ENCODE measurements around the gene TXNRD1.
A peak's percentile ranks its signal among the peaks of the same experiment; 100 is the strongest.
"Not testable (repeated sequence)": the region's sequence is repeated elsewhere in the genome, so short reads cannot be mapped to it uniquely, and the experiment has no call there.

TXNRD1 gene

GRCh38 chr12:104247698-104248097 is 32.1 kb downstream of the TXNRD1 start:
- no peaks in the 10 kb centered on the region for H3K36me3 Mint-ChIP-seq
- no peaks in the 10 kb centered on the region for H3K4me1 Mint-ChIP-seq
- no peak overlapping the region for H3K4me3 Mint-ChIP-seq
- H3K9me3 Mint-ChIP-seq: no peaks in the 10 kb centered on the region
- no peak overlapping the region for H3K27ac Mint-ChIP-seq
- peaks cover 5% of the 10 kb centered on the region for H3K27me3 Mint-ChIP-seq

- peaks cover 5% of the 10 kb centered on the region for H3K27me3 Mint-ChIP-seq
- no peak overlapping the region for H3K4me3 Mint-ChIP-seq
- H3K36me3 Mint-ChIP-seq: no peaks in the 10 kb centered on the region
- no peak overlapping the region for H3K27ac Mint-ChIP-seq
- H3K4me1 Mint-ChIP-seq: no peaks in the 10 kb centered on the region
- H3K9me3 Mint-ChIP-seq: no peaks in the 10 kb centered on the region
Observed at GRCh38 chr12:104248444-104248843, 32.9 kb downstream of the TXNRD1 start.

DNA sequence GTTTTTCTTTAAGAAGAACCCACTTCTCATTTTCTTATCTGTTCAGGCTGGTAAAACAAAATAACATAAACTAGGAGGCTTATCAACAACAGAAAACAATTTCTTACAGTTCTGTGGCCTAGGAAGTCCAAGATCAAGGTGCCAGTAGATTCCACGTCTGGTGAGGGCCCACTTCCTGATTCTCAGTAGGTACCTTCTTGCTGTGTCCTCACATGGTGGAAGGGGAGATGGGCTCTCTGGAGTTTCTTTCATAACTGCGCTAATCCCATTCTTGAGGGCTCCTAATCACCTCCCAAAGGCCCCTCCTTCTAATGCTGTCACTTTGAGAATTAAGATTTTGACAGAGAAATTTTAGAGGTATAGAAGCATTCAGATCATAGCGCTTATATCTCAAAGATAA is 33.4 kb downstream of the TXNRD1 start:
- no peaks in the 10 kb centered on the region for H3K9me3 Mint-ChIP-seq
- peaks cover 2% of the 10 kb centered on the region for H3K27me3 Mint-ChIP-seq
- no peaks in the 10 kb centered on the region for H3K36me3 Mint-ChIP-seq
- peak overlapping the region; percentile 41 for H3K27ac Mint-ChIP-seq
- no peak overlapping the region for H3K4me3 Mint-ChIP-seq
- H3K4me1 Mint-ChIP-seq: no peaks in the 10 kb centered on the region

GRCh38 chr12:104249898-104250297 is 34.3 kb downstream of the TXNRD1 start:
- Mint-ChIP-seq H3K9me3 (no peaks in the 10 kb centered on the region), H3K27ac (no peak overlapping the region), H3K36me3 (no peaks in the 10 kb centered on the region), H3K4me3 (no peak overlapping the region), H3K4me1 (no peaks in the 10 kb centered on the region), H3K27me3 (no peaks in the 10 kb centered on the region)

DNA sequence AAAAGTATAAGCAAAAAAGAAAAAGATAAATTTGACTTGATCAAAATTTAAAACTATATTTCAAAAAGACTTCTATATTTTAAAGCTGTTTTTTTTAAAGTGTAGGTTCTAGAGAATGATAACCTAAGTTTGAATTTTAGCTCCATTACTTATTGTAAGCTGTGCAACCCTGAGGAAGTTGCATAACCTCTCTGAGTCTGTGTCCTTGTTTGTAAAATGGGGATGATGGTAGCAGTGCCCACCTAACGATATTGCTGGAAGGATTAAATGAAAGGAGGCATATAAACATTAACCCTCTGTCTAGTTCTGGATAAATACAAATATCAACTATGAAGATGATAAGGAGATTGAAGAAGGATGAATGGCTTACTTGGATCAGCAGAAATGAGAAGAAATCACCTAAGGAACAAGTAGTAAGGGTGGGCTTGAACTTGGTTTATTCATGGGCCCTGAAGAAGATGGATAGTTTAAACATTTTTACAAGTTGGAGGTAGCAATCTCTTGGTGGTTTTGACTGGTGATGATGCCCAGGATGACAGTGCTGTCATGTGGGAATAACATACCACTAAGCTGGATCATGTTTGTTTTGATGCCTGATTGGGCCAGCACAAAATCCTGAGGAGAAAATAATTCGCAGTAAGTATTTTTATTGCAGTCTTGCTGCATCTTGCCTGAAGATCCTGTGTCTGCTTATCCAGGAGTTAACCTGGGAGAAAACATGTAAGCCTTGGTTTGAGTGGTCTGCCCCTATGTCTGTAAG is 35.0 kb downstream of the TXNRD1 start:
- H3K4me3 Mint-ChIP-seq: no peak overlapping the region
- no peaks in the 10 kb centered on the region for H3K27me3 Mint-ChIP-seq
- no peaks in the 10 kb centered on the region for H3K36me3 Mint-ChIP-seq
- H3K4me1 Mint-ChIP-seq: no peaks in the 10 kb centered on the region
- H3K9me3 Mint-ChIP-seq: no peaks in the 10 kb centered on the region
- no peak overlapping the region for H3K27ac Mint-ChIP-seq

- Mint-ChIP-seq H3K27me3 (no peaks in the 10 kb centered on the region), H3K27ac (no peak overlapping the region), H3K9me3 (no peaks in the 10 kb centered on the region), H3K4me3 (no peak overlapping the region), H3K4me1 (no peaks in the 10 kb centered on the region), H3K36me3 (no peaks in the 10 kb centered on the region)
Observed at GRCh38 chr12:104257913-104258472, 42.4 kb downstream of the TXNRD1 start.

DNA sequence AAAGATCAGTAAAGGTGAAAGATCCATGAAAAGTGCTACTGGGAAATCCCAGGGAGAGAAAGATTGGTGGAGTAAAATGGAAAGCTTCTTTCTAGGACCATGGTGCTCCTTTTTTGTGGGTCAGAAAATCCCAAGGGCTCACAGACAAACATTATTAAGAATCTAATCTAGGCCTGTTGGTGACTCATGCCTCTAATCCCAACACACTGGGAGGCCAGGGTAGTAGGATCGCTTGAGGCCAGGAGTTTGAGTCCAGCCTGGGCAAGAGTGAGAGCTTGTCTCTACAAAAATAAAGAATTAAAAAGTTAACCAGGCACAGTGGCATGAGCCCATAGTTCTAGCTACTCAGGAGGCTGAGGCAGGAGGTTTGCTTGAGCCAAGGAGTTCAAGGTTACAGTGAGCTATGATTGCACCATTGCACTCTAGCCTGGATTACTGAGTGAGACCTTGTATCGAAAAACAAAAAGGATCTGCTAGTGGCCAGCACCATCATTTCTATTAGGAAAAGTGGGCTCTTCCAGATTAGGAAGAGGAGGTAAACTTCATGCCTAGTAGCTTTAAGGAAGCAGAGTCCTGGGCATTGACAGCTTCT is 43.0 kb downstream of the TXNRD1 start:
- Mint-ChIP-seq H3K4me1 (no peaks in the 10 kb centered on the region), H3K27me3 (no peaks in the 10 kb centered on the region), H3K4me3 (no peak overlapping the region), H3K27ac (no peak overlapping the region), H3K9me3 (no peaks in the 10 kb centered on the region), H3K36me3 (no peaks in the 10 kb centered on the region)

DNA sequence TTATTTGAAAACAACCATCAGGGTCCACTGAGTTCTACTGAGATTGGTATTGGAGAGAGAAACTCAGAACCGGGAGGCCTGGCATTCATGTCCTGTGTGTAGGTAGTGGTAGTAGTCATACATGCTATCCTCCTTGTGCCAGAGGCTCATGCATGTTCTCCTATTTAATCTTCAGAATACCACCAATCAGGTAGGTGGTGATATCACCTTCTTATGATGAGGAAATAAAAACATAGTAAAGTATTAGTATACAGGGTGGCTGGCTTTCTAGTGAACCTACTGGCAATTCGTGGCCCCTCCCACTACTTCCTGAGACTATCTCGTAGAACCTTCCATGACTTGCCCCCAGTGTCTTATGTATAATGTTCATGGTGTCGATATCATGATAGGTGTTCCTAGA is 47.4 kb downstream of the TXNRD1 start:
- Mint-ChIP-seq H3K4me1 (no peaks in the 10 kb centered on the region), H3K4me3 (no peak overlapping the region), H3K36me3 (no peaks in the 10 kb centered on the region), H3K9me3 (no peaks in the 10 kb centered on the region), H3K27me3 (no peaks in the 10 kb centered on the region), H3K27ac (no peak overlapping the region)

DNA sequence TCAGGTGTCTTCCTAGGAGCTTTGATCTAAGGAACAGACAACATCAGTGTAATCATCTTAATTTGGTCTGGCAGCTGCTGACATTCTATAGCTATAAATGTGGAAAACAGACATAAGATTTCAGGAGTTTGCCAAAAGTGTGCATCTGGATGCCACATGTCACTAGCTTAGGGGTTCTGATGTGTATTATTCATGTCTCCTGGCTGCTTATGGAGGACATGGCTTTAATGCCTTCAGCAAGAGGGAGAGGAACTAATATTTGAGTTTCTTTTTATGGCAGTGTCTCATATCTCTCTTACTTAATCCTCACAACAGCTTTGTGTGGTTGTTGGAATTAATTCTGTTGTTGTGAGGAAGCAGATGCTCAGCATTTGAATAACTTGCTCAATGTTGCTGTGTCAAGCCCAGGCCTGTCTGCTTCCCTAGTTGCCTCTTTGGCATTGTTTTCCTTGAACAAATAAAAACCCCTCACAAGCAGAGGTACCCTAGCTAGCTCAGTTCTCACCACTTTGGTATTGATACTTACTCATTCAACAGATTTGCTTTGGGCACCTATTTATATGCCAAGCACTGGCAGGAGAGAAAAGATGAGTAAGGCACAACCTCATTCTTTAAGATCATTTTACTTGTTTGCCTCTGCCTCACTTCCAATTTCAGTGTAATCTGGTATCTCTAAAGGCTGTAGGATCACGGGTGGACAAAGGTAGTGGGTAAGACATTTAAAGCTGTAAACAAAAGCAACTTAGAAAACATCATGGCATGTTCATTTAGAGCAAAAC is 48.2 kb downstream of the TXNRD1 start:
- H3K27me3 Mint-ChIP-seq: no peaks in the 10 kb centered on the region
- no peak overlapping the region for H3K4me3 Mint-ChIP-seq
- H3K9me3 Mint-ChIP-seq: no peaks in the 10 kb centered on the region
- no peaks in the 10 kb centered on the region for H3K4me1 Mint-ChIP-seq
- no peak overlapping the region for H3K27ac Mint-ChIP-seq
- no peaks in the 10 kb centered on the region for H3K36me3 Mint-ChIP-seq

GRCh38 chr12:104265436-104265835 is 49.9 kb downstream of the TXNRD1 start:
- H3K4me1 Mint-ChIP-seq, H3K27me3 Mint-ChIP-seq, H3K36me3 Mint-ChIP-seq, H3K27ac Mint-ChIP-seq, H3K4me3 Mint-ChIP-seq, H3K9me3 Mint-ChIP-seq: not testable (repeated sequence)

DNA sequence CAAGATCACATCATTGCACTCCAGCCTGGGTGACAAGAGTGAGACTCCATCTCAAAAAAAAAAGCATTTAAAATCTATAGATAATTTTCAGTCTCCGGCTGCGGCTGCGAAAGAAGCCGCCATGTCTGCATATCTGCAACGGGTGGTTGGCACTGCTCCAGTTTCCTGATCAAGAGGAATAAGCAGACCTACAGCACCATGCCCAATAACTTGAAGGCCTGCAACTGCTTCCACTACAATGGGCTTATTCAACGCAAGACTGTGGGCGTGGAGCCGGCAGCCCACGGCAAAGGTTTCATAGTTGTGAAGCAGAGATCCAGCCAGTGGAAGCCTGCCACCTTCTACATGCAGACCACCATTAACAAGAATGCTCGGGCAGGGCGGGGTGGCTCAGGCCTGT is 57.4 kb downstream of the TXNRD1 start:
- H3K9me3 Mint-ChIP-seq: no peaks in the 10 kb centered on the region
- H3K36me3 Mint-ChIP-seq: no peaks in the 10 kb centered on the region
- H3K27me3 Mint-ChIP-seq: no peaks in the 10 kb centered on the region
- H3K27ac Mint-ChIP-seq: no peak overlapping the region
- no peak overlapping the region for H3K4me3 Mint-ChIP-seq
- H3K4me1 Mint-ChIP-seq: peaks cover 9% of the 10 kb centered on the region

GRCh38 chr12:104273503-104273902 is 57.9 kb downstream of the TXNRD1 start:
- Mint-ChIP-seq H3K27me3 (no peaks in the 10 kb centered on the region), H3K36me3 (no peaks in the 10 kb centered on the region), H3K4me3 (no peak overlapping the region), H3K4me1 (peaks cover 9% of the 10 kb centered on the region), H3K9me3 (no peaks in the 10 kb centered on the region), H3K27ac (no peak overlapping the region)

GRCh38 chr12:104274811-104275210 is 59.2 kb downstream of the TXNRD1 start:
- Mint-ChIP-seq H3K4me1 (peaks cover 9% of the 10 kb centered on the region), H3K9me3 (no peaks in the 10 kb centered on the region), H3K36me3 (no peaks in the 10 kb centered on the region), H3K27ac (no peak overlapping the region), H3K27me3 (no peaks in the 10 kb centered on the region), H3K4me3 (no peak overlapping the region)

DNA sequence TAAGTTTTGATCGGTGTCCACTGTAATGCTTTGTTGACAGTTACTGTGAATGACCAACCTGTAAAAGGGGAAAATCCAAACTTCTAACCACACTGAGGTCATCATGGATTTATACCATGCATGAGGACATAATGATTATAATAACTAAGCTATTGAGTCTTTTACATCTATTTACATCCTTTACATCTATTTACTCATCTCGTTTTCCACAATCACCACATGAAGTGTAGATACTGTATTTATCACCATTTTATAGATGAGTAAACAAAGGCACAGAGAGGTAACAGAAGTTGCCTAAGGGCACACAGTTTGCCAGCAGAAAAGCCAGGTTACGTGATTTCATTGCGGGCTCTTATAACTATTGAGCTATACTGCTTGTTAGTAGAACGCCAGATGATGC is 60.1 kb downstream of the TXNRD1 start:
- no peak overlapping the region for H3K4me3 Mint-ChIP-seq

DNA sequence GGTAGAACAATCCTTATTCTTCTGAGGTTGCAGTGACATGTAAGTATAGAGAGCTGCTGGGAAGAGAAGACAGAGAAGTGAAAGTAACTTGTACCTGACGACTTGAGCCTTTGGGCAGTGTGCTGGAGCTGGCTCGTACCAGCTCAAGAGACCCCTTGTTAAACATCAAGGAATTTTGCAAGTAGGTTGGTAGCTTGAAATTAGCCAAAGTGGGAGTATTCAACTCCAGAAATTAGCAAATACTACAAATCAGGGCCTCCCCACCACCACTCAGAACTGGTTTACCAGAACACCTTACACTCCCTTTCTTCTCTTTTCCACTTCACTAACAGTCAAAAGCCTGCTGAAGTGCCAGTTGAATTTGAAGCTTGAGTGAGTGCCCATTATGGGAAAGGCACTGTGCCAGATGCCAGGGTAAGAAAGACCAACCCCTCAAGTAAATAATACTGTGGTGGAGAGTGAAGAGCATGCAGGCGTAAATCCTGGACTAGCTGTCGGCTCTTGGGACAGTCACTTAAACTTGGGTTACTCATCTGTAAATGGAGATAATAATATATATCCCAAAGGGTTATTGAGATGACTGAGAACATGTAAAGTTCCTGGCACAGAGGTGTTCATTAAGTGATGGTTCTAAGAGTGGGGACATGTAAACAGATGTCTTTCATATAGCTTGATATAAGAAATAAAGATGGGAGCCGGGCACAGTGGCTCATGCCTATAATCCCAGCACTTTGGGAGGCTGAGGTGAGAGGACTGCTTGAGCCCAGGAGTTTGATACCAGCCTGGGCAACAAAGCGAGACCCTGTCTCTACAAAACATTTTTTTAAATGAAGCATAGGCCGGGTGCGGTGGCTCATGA is 60.9 kb downstream of the TXNRD1 start:
- Mint-ChIP-seq H3K9me3 (no peaks in the 10 kb centered on the region), H3K4me1 (peaks cover 23% of the 10 kb centered on the region), H3K27me3 (no peaks in the 10 kb centered on the region), H3K4me3 (no peak overlapping the region), H3K36me3 (peaks cover 3% of the 10 kb centered on the region), H3K27ac (peak overlapping the region; percentile 0)

More for the DNA sequence above, 60.1 kb downstream of the TXNRD1 start:
- H3K36me3 Mint-ChIP-seq: peaks cover 3% of the 10 kb centered on the region
- H3K27ac Mint-ChIP-seq: peak overlapping the region; percentile 0
- H3K9me3 Mint-ChIP-seq: no peaks in the 10 kb centered on the region
- H3K27me3 Mint-ChIP-seq: no peaks in the 10 kb centered on the region
- H3K4me1 Mint-ChIP-seq: peaks cover 17% of the 10 kb centered on the region
